ENCODE measurements around the gene CABP1. TPM values are rescaled to one million over a fixed set of nuclear protein-coding genes. Genes with fewer than 3 reads are reported as not detected.
A peak's percentile ranks its signal among the peaks of the same experiment; 100 is the strongest.

The CABP1 gene
- total RNA-seq, 1 donor from 2014 or later = not detected

DNA sequence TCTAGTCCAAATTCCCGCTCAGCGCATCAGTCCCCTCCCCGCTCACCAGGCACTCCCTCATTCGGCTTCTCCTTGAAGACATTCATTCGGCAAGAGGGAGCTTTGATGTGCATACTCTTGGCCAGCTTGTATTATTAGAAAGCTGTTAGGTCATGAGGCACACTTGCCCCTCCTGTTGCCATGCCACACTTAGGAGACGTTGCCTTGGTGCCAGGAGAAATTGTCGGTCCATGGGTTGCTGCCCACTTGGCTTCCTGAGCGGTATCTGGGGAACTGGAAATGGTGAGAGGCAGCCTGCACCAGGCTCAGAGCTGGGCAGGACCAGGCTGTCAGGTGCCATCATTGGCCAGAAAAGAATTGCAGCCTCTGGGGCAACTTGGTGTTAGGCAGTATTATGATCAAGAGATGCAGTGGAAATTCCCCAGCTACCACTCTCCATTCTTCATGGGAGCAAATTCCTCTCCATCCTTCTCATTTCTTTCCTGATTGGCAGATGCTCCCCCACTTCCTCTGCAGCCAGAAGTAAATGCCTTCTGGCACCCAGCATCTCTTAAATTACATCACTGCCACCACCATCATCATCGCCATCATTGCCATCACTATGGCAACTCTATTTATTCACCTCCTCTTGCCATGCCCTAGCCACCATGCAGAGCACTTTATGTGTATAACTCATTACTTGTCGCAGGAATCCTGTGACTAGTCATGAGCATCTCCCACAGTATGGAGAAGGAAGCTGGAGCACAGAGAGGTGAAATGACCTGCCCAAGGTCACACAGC lies 12.4 kb downstream of the CABP1 start:
- no peak for FAIRE-seq
- TF ChIP-seq, protein P1, sequence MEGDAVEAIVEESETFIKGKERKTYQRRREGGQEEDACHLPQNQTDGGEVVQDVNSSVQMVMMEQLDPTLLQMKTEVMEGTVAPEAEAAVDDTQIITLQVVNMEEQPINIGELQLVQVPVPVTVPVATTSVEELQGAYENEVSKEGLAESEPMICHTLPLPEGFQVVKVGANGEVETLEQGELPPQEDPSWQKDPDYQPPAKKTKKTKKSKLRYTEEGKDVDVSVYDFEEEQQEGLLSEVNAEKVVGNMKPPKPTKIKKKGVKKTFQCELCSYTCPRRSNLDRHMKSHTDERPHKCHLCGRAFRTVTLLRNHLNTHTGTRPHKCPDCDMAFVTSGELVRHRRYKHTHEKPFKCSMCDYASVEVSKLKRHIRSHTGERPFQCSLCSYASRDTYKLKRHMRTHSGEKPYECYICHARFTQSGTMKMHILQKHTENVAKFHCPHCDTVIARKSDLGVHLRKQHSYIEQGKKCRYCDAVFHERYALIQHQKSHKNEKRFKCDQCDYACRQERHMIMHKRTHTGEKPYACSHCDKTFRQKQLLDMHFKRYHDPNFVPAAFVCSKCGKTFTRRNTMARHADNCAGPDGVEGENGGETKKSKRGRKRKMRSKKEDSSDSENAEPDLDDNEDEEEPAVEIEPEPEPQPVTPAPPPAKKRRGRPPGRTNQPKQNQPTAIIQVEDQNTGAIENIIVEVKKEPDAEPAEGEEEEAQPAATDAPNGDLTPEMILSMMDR (IDR thresholded peaks at IDR 0.05; ENCODE audit: insufficient read depth, low read length, severe bottlenecking) = no peak
- H3K27me3 ChIP-seq (ENCODE audit: control insufficient read depth, insufficient read depth, low read length) = peaks cover 17% of the 10 kb centered on the region

DNA sequence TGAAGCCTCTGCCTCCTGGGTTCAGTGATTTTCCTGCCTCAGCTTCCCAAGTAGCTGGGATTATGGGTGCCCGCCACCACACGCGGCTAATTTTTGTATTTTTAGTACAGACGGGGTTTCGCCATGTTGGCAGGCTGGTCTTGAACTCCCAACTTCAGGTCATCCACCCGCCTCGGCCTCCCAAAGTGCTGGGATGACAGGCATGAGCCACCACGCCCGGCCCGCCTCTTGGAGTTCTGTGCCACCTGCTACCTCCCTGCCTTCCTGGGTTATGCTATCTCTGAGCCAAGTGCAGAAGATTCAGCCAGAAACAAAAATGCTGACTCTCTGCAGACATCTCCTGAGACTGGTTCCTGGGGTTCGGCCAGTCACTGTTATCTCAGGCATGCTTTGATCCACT lies 13.2 kb downstream of the CABP1 start:
- H3K4me3 ChIP-seq (ENCODE audit: low read depth, low read length) = no peak overlapping the region
- TF ChIP-seq, protein P1 (IDR thresholded peaks at IDR 0.05; ENCODE audit: insufficient read depth, low read length, severe bottlenecking) = no peak
- H3K36me3 ChIP-seq (ENCODE audit: control insufficient read depth, insufficient read depth, low read length) = no peaks in the 10 kb centered on the region
- peaks cover 17% of the 10 kb centered on the region for H3K27me3 ChIP-seq (ENCODE audit: control insufficient read depth, insufficient read depth, low read length)
- FAIRE-seq = no peak
- no peak for DNase-seq (ENCODE audit: low read depth)

More for the DNA sequence above, 12.4 kb downstream of the CABP1 start:
- no peak for DNase-seq (ENCODE audit: low read depth)
- Histone ChIP-seq H3K4me3 (ENCODE audit: low read depth, low read length) (no peak overlapping the region), H3K36me3 (ENCODE audit: control insufficient read depth, insufficient read depth, low read length) (no peaks in the 10 kb centered on the region)

DNA sequence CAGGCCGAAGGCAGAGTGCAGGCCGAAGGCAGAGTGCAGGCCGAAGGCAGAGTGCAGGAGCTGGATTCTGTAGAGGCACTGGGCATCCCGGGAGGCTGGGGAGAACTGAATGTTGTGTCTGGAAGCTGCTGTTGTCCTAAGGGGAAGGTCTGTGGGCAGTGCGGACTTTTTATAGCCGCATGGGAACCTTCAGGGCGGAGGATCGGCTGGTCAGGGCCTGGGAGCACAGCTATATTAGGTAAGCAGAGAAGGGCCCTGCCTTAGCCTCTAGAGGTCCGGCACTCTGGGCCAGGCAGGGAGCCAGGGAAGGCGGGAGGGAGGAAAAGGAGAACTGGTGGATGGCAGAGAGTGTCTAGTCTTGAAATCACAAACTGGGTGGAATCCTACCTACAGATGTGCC lies 14.2 kb downstream of the CABP1 start:
- Histone ChIP-seq H3K27me3 (ENCODE audit: control insufficient read depth, insufficient read depth, low read length) (peaks cover 14% of the 10 kb centered on the region), H3K36me3 (ENCODE audit: control insufficient read depth, insufficient read depth, low read length) (no peaks in the 10 kb centered on the region), H3K4me3 (ENCODE audit: low read depth, low read length) (no peak overlapping the region)
- TF ChIP-seq, protein P1 (IDR thresholded peaks at IDR 0.05; ENCODE audit: insufficient read depth, low read length, severe bottlenecking) = no peak
- no peak for FAIRE-seq
- DNase-seq (ENCODE audit: low read depth) = no peak

DNA sequence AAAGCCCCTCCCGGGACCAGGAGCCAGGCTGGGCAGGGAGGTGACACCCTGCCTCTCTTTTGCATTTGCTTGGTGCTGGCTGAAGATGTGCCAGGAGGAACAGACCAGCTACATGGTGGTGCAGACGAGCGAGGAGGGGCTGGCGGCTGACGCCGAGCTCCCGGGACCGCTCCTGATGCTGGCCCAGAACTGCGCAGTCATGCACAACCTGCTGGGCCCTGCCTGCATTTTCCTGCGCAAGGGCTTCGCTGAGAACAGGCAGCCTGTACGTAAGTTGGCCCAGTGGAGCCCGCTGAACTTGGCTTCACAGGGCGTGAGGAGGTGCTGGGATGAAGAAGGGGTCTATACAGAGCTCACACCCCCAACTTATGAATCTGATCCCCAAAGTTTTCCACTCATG lies 15.6 kb downstream of the CABP1 start:
- DNase-seq (ENCODE audit: low read depth) (no peak), FAIRE-seq (no peak)
- Histone ChIP-seq H3K4me3 (ENCODE audit: low read depth, low read length) (no peak overlapping the region), H3K36me3 (ENCODE audit: control insufficient read depth, insufficient read depth, low read length) (no peaks in the 10 kb centered on the region), H3K27me3 (ENCODE audit: control insufficient read depth, insufficient read depth, low read length) (peaks cover 6% of the 10 kb centered on the region)
- TF ChIP-seq, protein P1 (IDR thresholded peaks at IDR 0.05; ENCODE audit: insufficient read depth, low read length, severe bottlenecking) = no peak

DNA sequence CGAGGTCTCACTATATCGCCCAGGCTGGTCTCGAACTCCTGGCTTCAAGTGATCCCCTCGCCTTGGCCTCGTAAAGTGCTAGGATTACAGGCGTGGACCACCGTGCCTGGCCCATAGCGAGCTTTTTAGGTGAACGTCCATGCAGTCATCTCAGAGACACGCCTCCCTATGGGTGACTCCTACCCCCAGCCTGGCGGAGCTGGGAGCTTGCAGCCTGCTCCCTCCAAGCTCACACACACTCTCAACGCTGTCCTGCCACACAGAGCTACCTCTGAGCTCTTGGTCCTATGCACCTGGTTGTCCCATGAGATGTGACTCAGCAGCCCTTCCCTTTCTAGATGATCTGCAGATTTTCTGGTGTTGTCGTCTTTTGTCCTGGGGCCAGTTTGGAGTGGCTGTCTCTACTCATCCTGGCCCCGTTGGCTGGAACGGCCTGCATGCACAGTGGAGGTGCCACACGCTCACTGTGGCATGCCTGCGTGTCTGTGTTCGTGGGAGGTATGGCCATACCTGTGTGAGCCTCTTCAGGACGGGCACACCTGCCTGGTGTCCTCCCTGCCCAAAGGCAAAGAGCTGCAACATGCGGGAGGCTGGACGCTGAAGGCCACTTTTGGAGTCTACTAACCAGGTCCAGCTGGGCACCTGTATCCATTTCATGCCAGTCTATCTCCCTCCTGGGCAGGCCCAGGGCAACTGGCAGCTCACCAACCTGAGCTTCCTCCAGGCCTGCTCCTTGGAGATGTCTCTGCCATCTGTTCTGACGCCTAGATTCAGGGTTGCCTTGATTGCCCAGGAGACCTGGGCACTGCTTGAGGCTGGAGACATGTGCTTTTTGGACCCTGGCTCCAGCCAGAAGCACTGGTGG lies 18.1 kb downstream of the CABP1 start:
- TF ChIP-seq, protein P1 (IDR thresholded peaks at IDR 0.05; ENCODE audit: insufficient read depth, low read length, severe bottlenecking) = no peak
- Histone ChIP-seq H3K36me3 (ENCODE audit: control insufficient read depth, insufficient read depth, low read length) (no peaks in the 10 kb centered on the region), H3K4me3 (ENCODE audit: low read depth, low read length) (no peak overlapping the region), H3K27me3 (ENCODE audit: control insufficient read depth, insufficient read depth, low read length) (no peaks in the 10 kb centered on the region)
- peak; percentile 7 for FAIRE-seq
- DNase-seq (ENCODE audit: low read depth) = no peak
